ENCODE measurements around the gene LEMD1.
A peak's percentile ranks its signal among the peaks of the same experiment; 100 is the strongest.

Gene LEMD1

GRCh38 chr1:205350691-205351141 lies 71.1 kb downstream of the LEMD1 start:
- no peak for DNase-seq
- H3K36me3 ChIP-seq (ENCODE audit: control insufficient read depth in 4 of 4, insufficient read depth in 4 of 4, low read length in 3 of 4) = no peaks in the 10 kb centered on the region
- H3K9me3 ChIP-seq (ENCODE audit: control extremely low read depth in 1 of 5, control insufficient read depth in 4 of 5, insufficient read depth in 2 of 5, low read depth in 1 of 5, low read length in 4 of 5) = no peaks in the 10 kb centered on the region
- H3K4me1 ChIP-seq (ENCODE audit: control extremely low read depth in 1 of 4, control insufficient read depth in 4 of 4, insufficient read depth in 4 of 4, low read length in 3 of 4) = peaks cover 0 to 4% (median 2%) of the 10 kb centered on the region in 4 experiments
- ChIA-PET POLR2A (no interaction called here), CTCF (interaction anchor here (0.7 to 4.0 kb wide), 10 partner anchors 12 to 173 kb away, joined by 3 to 33 read pairs (median 4); no protein-coding TSS in a partner anchor)
- peaks cover 0 to 16% (median 3%) of the 10 kb centered on the region in 5 experiments for H3K27me3 ChIP-seq (replicated peaks in 2 of 5; ENCODE audit: control insufficient read depth in 4 of 5, insufficient read depth in 5 of 5, low read length in 4 of 5)
- H3K4me3 ChIP-seq (ENCODE audit: control insufficient read depth in 1 of 7, extremely low read depth in 1 of 7, insufficient read depth in 4 of 7, low read depth in 2 of 7, low read length in 6 of 7) = no peak overlapping the region
- 78% methylated on average over 8 of the region's 8 CpGs for WGBS (ENCODE audit: insufficient coverage)
- H3K27ac ChIP-seq (ENCODE audit: insufficient read depth in 1 of 2, low read depth in 1 of 2, low read length in 2 of 2, poor library complexity in 1 of 2, severe bottlenecking in 2 of 2) = no peak overlapping the region

GRCh38 chr1:205350124-205350523 lies 71.7 kb downstream of the LEMD1 start:
- DNase-seq = no peak
- H3K4me1 ChIP-seq (ENCODE audit: control extremely low read depth in 1 of 4, control insufficient read depth in 4 of 4, insufficient read depth in 4 of 4, low read length in 3 of 4) = peaks cover 0 to 4% (median 2%) of the 10 kb centered on the region in 4 experiments
- no peaks in the 10 kb centered on the region for H3K36me3 ChIP-seq (ENCODE audit: control insufficient read depth in 4 of 4, insufficient read depth in 4 of 4, low read length in 3 of 4)
- H3K4me3 ChIP-seq (ENCODE audit: control insufficient read depth in 1 of 7, extremely low read depth in 1 of 7, insufficient read depth in 4 of 7, low read depth in 2 of 7, low read length in 6 of 7) = no peak overlapping the region
- POLR2A ChIA-PET = no interaction called here
- H3K27me3 ChIP-seq (replicated peaks in 2 of 5; ENCODE audit: control insufficient read depth in 4 of 5, insufficient read depth in 5 of 5, low read length in 4 of 5) = peaks cover 0 to 16% (median 7%) of the 10 kb centered on the region in 5 experiments
- CTCF ChIA-PET = interaction anchor here (0.7 to 4.0 kb wide), 10 partner anchors 10 to 174 kb away, joined by 3 to 33 read pairs (median 6); no protein-coding TSS in a partner anchor
- no peaks in the 10 kb centered on the region for H3K9me3 ChIP-seq (ENCODE audit: control extremely low read depth in 1 of 5, control insufficient read depth in 4 of 5, insufficient read depth in 2 of 5, low read depth in 1 of 5, low read length in 4 of 5)
- no peak overlapping the region for H3K27ac ChIP-seq (ENCODE audit: insufficient read depth in 1 of 2, low read depth in 1 of 2, low read length in 2 of 2, poor library complexity in 1 of 2, severe bottlenecking in 2 of 2)
- WGBS (ENCODE audit: insufficient coverage) = 89% methylated on average over 4 of the region's 4 CpGs

GRCh38 chr1:205348554-205349487 lies 73.0 kb downstream of the LEMD1 start:
- H3K4me1 ChIP-seq (ENCODE audit: control extremely low read depth in 1 of 4, control insufficient read depth in 4 of 4, insufficient read depth in 4 of 4, low read length in 3 of 4) = peaks cover 0 to 11% (median 4%) of the 10 kb centered on the region in 4 experiments
- H3K27ac ChIP-seq (ENCODE audit: insufficient read depth in 1 of 2, low read depth in 1 of 2, low read length in 2 of 2, poor library complexity in 1 of 2, severe bottlenecking in 2 of 2) = no peak overlapping the region
- H3K36me3 ChIP-seq (ENCODE audit: control insufficient read depth in 4 of 4, insufficient read depth in 4 of 4, low read length in 3 of 4) = no peaks in the 10 kb centered on the region
- peaks cover 0 to 28% (median 18%) of the 10 kb centered on the region in 5 experiments for H3K27me3 ChIP-seq (replicated peaks in 2 of 5; ENCODE audit: control insufficient read depth in 4 of 5, insufficient read depth in 5 of 5, low read length in 4 of 5)
- 64% methylated on average over 4 of the region's 5 CpGs for WGBS (ENCODE audit: insufficient coverage)
- ChIA-PET POLR2A (interaction anchor here (0.8 kb wide), 1 partner anchor 9 kb away, joined by 3 read pairs; no protein-coding TSS in a partner anchor), CTCF (interaction anchor here (0.6 to 4.0 kb wide), 12 partner anchors 9 to 175 kb away, joined by 3 to 33 read pairs (median 6); no protein-coding TSS in a partner anchor)
- H3K4me3 ChIP-seq (ENCODE audit: control insufficient read depth in 1 of 7, extremely low read depth in 1 of 7, insufficient read depth in 4 of 7, low read depth in 2 of 7, low read length in 6 of 7) = no peak overlapping the region
- no peak for DNase-seq
- H3K9me3 ChIP-seq (ENCODE audit: control extremely low read depth in 1 of 5, control insufficient read depth in 4 of 5, insufficient read depth in 2 of 5, low read depth in 1 of 5, low read length in 4 of 5) = no peaks in the 10 kb centered on the region

- no peaks in the 10 kb centered on the region for H3K9me3 ChIP-seq (ENCODE audit: control extremely low read depth in 1 of 5, control insufficient read depth in 4 of 5, insufficient read depth in 2 of 5, low read depth in 1 of 5, low read length in 4 of 5)
- 45% methylated on average over 4 of the region's 10 CpGs for WGBS (ENCODE audit: insufficient coverage)
- no peak overlapping the region for H3K27ac ChIP-seq (ENCODE audit: insufficient read depth in 1 of 2, low read depth in 1 of 2, low read length in 2 of 2, poor library complexity in 1 of 2, severe bottlenecking in 2 of 2)
- H3K36me3 ChIP-seq (ENCODE audit: control insufficient read depth in 4 of 4, insufficient read depth in 4 of 4, low read length in 3 of 4) = no peaks in the 10 kb centered on the region
- no peak overlapping the region for H3K4me3 ChIP-seq (ENCODE audit: control insufficient read depth in 1 of 7, extremely low read depth in 1 of 7, insufficient read depth in 4 of 7, low read depth in 2 of 7, low read length in 6 of 7)
- peaks cover 0 to 46% (median 35%) of the 10 kb centered on the region in 5 experiments for H3K27me3 ChIP-seq (replicated peaks in 2 of 5; ENCODE audit: control insufficient read depth in 4 of 5, insufficient read depth in 5 of 5, low read length in 4 of 5)
- DNase-seq = peak in 2 of 3 donors; percentile 33 to 44
- ChIA-PET CTCF (interaction anchor here (0.6 to 2.1 kb wide), 3 partner anchors 10 to 74 kb away, joined by 3 to 13 read pairs (median 4); no protein-coding TSS in a partner anchor), POLR2A (no interaction called here)
- peaks cover 0 to 22% (median 16%) of the 10 kb centered on the region in 4 experiments for H3K4me1 ChIP-seq (ENCODE audit: control extremely low read depth in 1 of 4, control insufficient read depth in 4 of 4, insufficient read depth in 4 of 4, low read length in 3 of 4)
These were observed 74.8 kb downstream of the LEMD1 start for GRCh38 chr1:205346956-205347574.

- Histone ChIP-seq H3K27ac (ENCODE audit: insufficient read depth in 1 of 2, low read depth in 1 of 2, low read length in 2 of 2, poor library complexity in 1 of 2, severe bottlenecking in 2 of 2) (no peak overlapping the region), H3K4me3 (ENCODE audit: control insufficient read depth in 1 of 7, extremely low read depth in 1 of 7, insufficient read depth in 4 of 7, low read depth in 2 of 7, low read length in 6 of 7) (no peak overlapping the region), H3K36me3 (ENCODE audit: control insufficient read depth in 4 of 4, insufficient read depth in 4 of 4, low read length in 3 of 4) (no peaks in the 10 kb centered on the region), H3K4me1 (ENCODE audit: control extremely low read depth in 1 of 4, control insufficient read depth in 4 of 4, insufficient read depth in 4 of 4, low read length in 3 of 4) (peaks cover 0 to 22% (median 16%) of the 10 kb centered on the region in 4 experiments), H3K27me3 (replicated peaks in 2 of 5; ENCODE audit: control insufficient read depth in 4 of 5, insufficient read depth in 5 of 5, low read length in 4 of 5) (peaks cover 0 to 49% (median 37%) of the 10 kb centered on the region in 5 experiments), H3K9me3 (ENCODE audit: control extremely low read depth in 1 of 5, control insufficient read depth in 4 of 5, insufficient read depth in 2 of 5, low read depth in 1 of 5, low read length in 4 of 5) (no peaks in the 10 kb centered on the region)
- ChIA-PET CTCF (interaction anchor here (0.8 to 2.1 kb wide), 4 partner anchors 9 to 73 kb away, joined by 3 to 13 read pairs (median 4); no protein-coding TSS in a partner anchor), POLR2A (no interaction called here)
- DNase-seq = no peak
- 89% methylated on average over 11 of the region's 11 CpGs for WGBS (ENCODE audit: insufficient coverage)
These were observed 76.1 kb downstream of the LEMD1 start for GRCh38 chr1:205345761-205346160.

- Histone ChIP-seq H3K4me1 (ENCODE audit: control extremely low read depth in 1 of 4, control insufficient read depth in 4 of 4, insufficient read depth in 4 of 4, low read length in 3 of 4) (peaks cover 0 to 22% (median 16%) of the 10 kb centered on the region in 4 experiments), H3K4me3 (ENCODE audit: control insufficient read depth in 1 of 7, extremely low read depth in 1 of 7, insufficient read depth in 4 of 7, low read depth in 2 of 7, low read length in 6 of 7) (peak overlapping the region in 6 of 7 experiments; percentile 7 to 64 (median 40)), H3K9me3 (ENCODE audit: control extremely low read depth in 1 of 5, control insufficient read depth in 4 of 5, insufficient read depth in 2 of 5, low read depth in 1 of 5, low read length in 4 of 5) (no peaks in the 10 kb centered on the region), H3K27ac (ENCODE audit: insufficient read depth in 1 of 2, low read depth in 1 of 2, low read length in 2 of 2, poor library complexity in 1 of 2, severe bottlenecking in 2 of 2) (no peak overlapping the region), H3K27me3 (replicated peaks in 2 of 5; ENCODE audit: control insufficient read depth in 4 of 5, insufficient read depth in 5 of 5, low read length in 4 of 5) (peaks cover 0 to 49% (median 37%) of the 10 kb centered on the region in 5 experiments), H3K36me3 (ENCODE audit: control insufficient read depth in 4 of 4, insufficient read depth in 4 of 4, low read length in 3 of 4) (no peaks in the 10 kb centered on the region)
- ChIA-PET POLR2A (no interaction called here), CTCF (interaction anchor here (1.3 to 1.6 kb wide), 3 partner anchors 10 to 72 kb away, joined by 3 to 7 read pairs (median 3); no protein-coding TSS in a partner anchor)
- WGBS (ENCODE audit: insufficient coverage) = 11% methylated on average over 46 of the region's 59 CpGs
- DNase-seq = peak; percentile 27 to 71 (median 61)
These were observed 77.6 kb downstream of the LEMD1 start for GRCh38 chr1:205344066-205344928.

All from common myeloid progenitor, CD34-positive (primary cell).